ENCODE data around the gene PXK. TPM values are rescaled to one million over a fixed set of nuclear protein-coding genes. Genes with fewer than 3 reads are reported as not detected.

The PXK gene
- total and polyA plus RNA-seq, 4 donors = 6.8 to 32.6 (median 16.4) TPM

DNA sequence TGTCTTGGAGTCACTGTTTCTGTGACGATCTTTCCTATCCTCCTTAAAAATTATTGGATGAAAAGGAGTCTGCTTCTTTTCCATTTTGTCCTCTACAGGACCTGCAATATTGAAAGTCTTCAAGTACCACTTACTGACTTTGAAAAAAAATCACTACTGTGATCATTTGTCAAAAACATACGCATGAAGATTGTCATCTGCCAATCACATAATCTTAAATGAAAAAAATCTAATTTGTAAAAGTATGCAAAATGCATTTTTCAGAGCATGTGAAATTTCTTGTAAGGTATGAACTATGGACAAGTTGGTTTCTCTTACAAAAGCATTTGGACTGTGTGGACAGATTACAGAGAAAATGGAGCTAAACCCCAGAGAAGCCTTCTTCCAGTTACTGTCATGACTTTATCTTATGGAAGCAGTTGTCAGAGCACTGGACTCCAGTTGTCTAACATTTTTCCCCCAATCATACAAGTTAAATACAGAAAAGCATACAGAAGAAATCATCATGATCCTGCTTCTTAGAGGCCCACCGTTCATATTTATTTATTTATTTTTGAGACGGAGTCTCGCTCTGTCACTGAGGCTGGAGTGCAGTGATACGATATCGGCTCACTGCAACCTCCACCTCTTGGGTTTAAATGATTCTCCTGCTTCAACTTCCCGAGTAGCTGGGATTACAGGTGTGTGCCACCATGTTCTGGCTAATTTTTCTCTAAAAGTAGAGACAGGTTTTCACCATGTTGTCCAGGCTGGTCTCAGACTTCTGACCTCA, 3.4 kb upstream of the PXK start:
- no peaks in the 10 kb centered on the region for H3K27me3 ChIP-seq (ENCODE audit: control insufficient read depth in 1 of 2, insufficient read depth in 2 of 2, low read length in 1 of 2)
- ATAC-seq (ENCODE audit: low FRiP score) = no peak
- WGBS, 2 donors = 83 to 90% methylated on average over 8 of the region's 8 CpGs
- H3K9me3 ChIP-seq (ENCODE audit: control insufficient read depth, low read length) = no peaks in the 10 kb centered on the region
- no peak for DNase-seq
- H3K27ac ChIP-seq (ENCODE audit: low read depth in 1 of 2, low read length in 2 of 2) = no peak overlapping the region
- H3K4me1 ChIP-seq (ENCODE audit: control insufficient read depth in 1 of 2, insufficient read depth in 2 of 2, low read length in 2 of 2) = no peaks in the 10 kb centered on the region
- H3K36me3 ChIP-seq (ENCODE audit: control insufficient read depth in 1 of 2, insufficient read depth in 2 of 2, low read length in 1 of 2) = no peaks in the 10 kb centered on the region
- intact Hi-C loops (cut with DNase I) = no loop called here
- H3K4me3 ChIP-seq (ENCODE audit: low read length in 2 of 2) = no peak overlapping the region

DNA sequence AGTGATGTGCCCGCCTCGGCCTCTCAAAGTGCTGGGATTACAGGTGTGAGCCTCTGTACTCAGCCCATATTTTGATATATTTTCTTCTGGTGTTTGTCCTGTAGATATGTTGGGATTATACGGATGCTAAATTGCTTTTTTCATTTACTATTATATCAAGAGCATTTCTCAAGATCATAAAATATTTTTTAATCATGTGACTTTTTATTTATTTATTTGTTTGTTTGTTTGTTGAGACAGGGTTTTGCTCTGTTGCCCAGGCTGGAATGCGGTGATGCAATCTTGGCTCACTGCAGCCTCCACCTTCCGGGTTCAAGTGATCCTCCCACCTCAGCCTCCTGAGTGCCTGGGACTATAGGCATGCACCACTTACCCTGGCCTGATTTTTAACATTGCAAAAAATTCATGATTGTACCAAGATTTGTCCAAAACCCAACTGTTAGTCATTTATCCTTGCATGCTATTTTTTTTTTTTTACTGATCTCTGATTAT, 2.7 kb upstream of the PXK start:
- ATAC-seq (ENCODE audit: low FRiP score) = no peak
- no peak overlapping the region for H3K4me3 ChIP-seq (ENCODE audit: low read length in 2 of 2)
- WGBS, 2 donors = 94 to 95% methylated on average over 5 of the region's 5 CpGs
- no peaks in the 10 kb centered on the region for H3K9me3 ChIP-seq (ENCODE audit: control insufficient read depth, low read length)
- DNase-seq = no peak
- H3K27me3 ChIP-seq (ENCODE audit: control insufficient read depth in 1 of 2, insufficient read depth in 2 of 2, low read length in 1 of 2) = no peaks in the 10 kb centered on the region
- H3K4me1 ChIP-seq (ENCODE audit: control insufficient read depth in 1 of 2, insufficient read depth in 2 of 2, low read length in 2 of 2) = no peaks in the 10 kb centered on the region
- no peak overlapping the region for H3K27ac ChIP-seq (ENCODE audit: low read depth in 1 of 2, low read length in 2 of 2)
- intact Hi-C loops (cut with DNase I) = loop anchor here (5.0 kb wide), 2 partner anchors 82 to 87 kb away; no protein-coding TSS in a partner anchor
- no peaks in the 10 kb centered on the region for H3K36me3 ChIP-seq (ENCODE audit: control insufficient read depth in 1 of 2, insufficient read depth in 2 of 2, low read length in 1 of 2)

DNA sequence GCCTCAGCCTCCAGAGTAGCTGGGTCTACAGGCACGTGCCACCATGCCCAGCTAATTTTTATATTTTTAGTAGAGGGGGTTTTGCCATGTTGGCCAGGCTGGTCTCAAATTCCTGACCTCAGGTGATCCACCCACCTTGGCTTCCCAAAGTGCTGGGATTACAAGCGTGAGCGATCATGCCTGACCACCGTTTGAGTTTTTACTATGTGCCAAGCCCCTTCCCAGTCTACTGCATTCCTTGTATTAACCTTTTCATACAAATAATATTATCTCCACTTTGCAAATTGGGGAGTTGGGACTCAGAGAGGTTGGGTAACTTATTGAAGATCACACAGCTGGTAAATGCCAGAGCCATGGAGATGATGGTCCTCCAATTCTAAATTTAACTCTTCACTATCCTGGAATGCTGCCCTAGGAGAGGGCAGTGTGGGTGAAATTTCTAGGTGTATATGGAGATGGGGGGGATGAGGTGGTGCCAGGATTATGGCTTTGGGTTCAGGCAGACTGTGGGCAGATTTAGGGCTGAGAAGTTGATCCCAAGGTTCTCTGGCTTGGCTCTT, 1.0 kb upstream of the PXK start:
- WGBS, 2 donors = 56 to 58% methylated on average over 4 of the region's 4 CpGs
- no peaks in the 10 kb centered on the region for H3K27me3 ChIP-seq (ENCODE audit: control insufficient read depth in 1 of 2, insufficient read depth in 2 of 2, low read length in 1 of 2)
- H3K27ac ChIP-seq (ENCODE audit: low read depth in 1 of 2, low read length in 2 of 2) = no peak overlapping the region

DNA sequence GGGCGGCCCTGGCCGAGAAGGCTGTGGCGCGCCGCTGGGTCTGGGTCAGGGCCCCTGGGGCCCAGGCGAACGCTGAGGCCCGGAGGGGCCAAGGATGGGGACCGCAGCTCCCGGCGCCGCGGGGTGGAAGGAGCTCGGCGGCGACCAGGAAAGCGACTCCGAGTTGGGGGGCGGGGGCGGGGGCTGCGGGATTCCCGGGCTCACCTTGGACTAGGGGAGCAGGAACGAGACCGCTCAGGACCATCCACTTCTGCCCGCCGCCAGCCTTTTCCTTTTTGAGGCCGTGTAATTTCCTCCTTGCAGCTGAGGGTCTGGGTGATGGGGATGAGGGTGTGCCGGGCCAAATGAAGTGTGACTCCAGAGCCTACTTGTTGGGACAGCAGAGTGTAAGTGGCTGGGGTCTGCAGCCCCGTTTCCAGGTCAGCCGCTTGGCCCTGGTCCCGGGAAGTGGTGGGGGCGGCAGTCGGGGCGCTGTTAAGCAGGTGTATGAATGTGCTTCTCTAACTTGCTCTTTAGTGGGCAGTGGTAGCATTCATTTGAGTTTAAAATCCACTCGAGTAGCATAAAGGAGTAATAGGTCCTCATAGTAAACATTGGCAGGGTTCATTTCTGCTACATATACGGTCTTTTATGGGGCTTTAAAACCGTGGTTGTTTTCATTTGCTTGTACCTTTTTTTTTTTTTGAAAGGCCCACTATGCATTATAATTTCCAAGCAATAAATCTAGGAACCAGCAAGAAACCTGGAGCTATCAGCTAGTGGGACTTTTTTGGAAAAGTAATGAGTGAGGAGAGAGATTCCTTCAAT, 717 bp downstream of the PXK start:
- 0 to 1% methylated on average over 28 to 37 of the region's 37 CpGs for WGBS, 2 donors
- Histone ChIP-seq H3K27ac (ENCODE audit: low read depth in 1 of 2, low read length in 2 of 2) (no peak overlapping the region), H3K27me3 (ENCODE audit: control insufficient read depth in 1 of 2, insufficient read depth in 2 of 2, low read length in 1 of 2) (no peaks in the 10 kb centered on the region), H3K4me3 (ENCODE audit: low read length in 2 of 2) (peak overlapping the region; percentile 78 to 96), H3K36me3 (ENCODE audit: control insufficient read depth in 1 of 2, insufficient read depth in 2 of 2, low read length in 1 of 2) (no peaks in the 10 kb centered on the region), H3K9me3 (ENCODE audit: control insufficient read depth, low read length) (no peaks in the 10 kb centered on the region), H3K4me1 (ENCODE audit: control insufficient read depth in 1 of 2, insufficient read depth in 2 of 2, low read length in 2 of 2) (peaks cover 0 to 7% of the 10 kb centered on the region in 2 donors)
- ATAC-seq (ENCODE audit: low FRiP score) = peak; percentile 25
- peak in 1 of 2 donors; percentile 75 for DNase-seq
- intact Hi-C loops (cut with DNase I) = loop anchor here (2.0 to 5.0 kb wide), 4 partner anchors 79 to 161 kb away; partner anchors contain the start of gene KCTD6 (in 1 of the 2)

More for the DNA sequence above, 1.0 kb upstream of the PXK start:
- ATAC-seq (ENCODE audit: low FRiP score) (no peak), DNase-seq (no peak)
- intact Hi-C loops (cut with DNase I) = loop anchor here (2.0 to 5.0 kb wide), 4 partner anchors 81 to 163 kb away; partner anchors contain the start of gene KCTD6 (in 1 of the 2)
- H3K36me3 ChIP-seq (ENCODE audit: control insufficient read depth in 1 of 2, insufficient read depth in 2 of 2, low read length in 1 of 2) = no peaks in the 10 kb centered on the region
- peaks cover 0 to 7% of the 10 kb centered on the region in 2 donors for H3K4me1 ChIP-seq (ENCODE audit: control insufficient read depth in 1 of 2, insufficient read depth in 2 of 2, low read length in 2 of 2)
- no peaks in the 10 kb centered on the region for H3K9me3 ChIP-seq (ENCODE audit: control insufficient read depth, low read length)
- no peak overlapping the region for H3K4me3 ChIP-seq (ENCODE audit: low read length in 2 of 2)

DNA sequence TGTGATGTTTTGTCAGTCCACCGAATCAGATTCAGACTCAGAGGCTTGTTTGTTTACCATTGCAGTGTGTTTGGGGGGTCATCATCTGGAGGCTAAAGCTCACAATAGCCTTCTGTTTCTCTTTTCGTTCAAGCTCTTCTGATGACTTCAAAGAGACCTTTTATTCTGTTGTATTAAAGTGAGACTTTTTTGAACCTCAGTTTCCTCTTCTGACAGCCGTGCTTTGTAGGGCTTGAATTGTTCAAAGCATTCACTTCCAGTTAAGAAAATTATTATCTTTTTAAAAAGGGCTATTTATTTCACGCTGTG, 1.3 kb downstream of the PXK start:
- no peaks in the 10 kb centered on the region for H3K9me3 ChIP-seq (ENCODE audit: control insufficient read depth, low read length)
- peak overlapping the region; percentile 78 to 96 for H3K4me3 ChIP-seq (ENCODE audit: low read length in 2 of 2)
- no peaks in the 10 kb centered on the region for H3K36me3 ChIP-seq (ENCODE audit: control insufficient read depth in 1 of 2, insufficient read depth in 2 of 2, low read length in 1 of 2)
- DNase-seq (no peak), ATAC-seq (ENCODE audit: low FRiP score) (no peak)
- no peak overlapping the region for H3K27ac ChIP-seq (ENCODE audit: low read depth in 1 of 2, low read length in 2 of 2)
- intact Hi-C loops (cut with DNase I) = loop anchor here (5.0 kb wide), 2 partner anchors 78 to 83 kb away; no protein-coding TSS in a partner anchor
- no peaks in the 10 kb centered on the region for H3K27me3 ChIP-seq (ENCODE audit: control insufficient read depth in 1 of 2, insufficient read depth in 2 of 2, low read length in 1 of 2)
- WGBS, 2 donors = 32 to 42% methylated on average over 4 of the region's 4 CpGs
- H3K4me1 ChIP-seq (ENCODE audit: control insufficient read depth in 1 of 2, insufficient read depth in 2 of 2, low read length in 2 of 2) = peaks cover 0 to 7% of the 10 kb centered on the region in 2 donors

DNA sequence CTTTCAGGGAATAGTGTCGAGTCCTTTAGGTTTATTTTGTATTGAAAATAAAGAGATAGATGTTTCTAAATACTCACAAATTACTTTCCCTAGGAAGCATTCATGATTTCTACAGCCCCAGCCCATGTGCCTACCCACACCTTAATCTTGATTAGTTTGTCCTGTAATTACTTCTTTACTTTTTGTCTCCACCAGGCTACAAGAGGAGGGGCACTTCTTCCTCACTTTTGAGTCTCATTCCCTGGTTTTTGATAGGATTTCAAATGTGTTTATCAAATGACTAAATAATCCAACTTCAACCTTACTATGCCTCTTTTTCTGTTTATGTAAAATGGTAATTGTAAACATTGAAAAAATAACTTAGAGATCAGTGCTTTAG, 1.8 kb downstream of the PXK start:
- no peaks in the 10 kb centered on the region for H3K36me3 ChIP-seq (ENCODE audit: control insufficient read depth in 1 of 2, insufficient read depth in 2 of 2, low read length in 1 of 2)
- peak overlapping the region in 1 of 2 donors; percentile 78 for H3K4me3 ChIP-seq (ENCODE audit: low read length in 2 of 2)
- no peaks in the 10 kb centered on the region for H3K9me3 ChIP-seq (ENCODE audit: control insufficient read depth, low read length)
- no peak for ATAC-seq (ENCODE audit: low FRiP score)
- no peak for DNase-seq
- 89 to 95% methylated on average over 1 of the region's 1 CpG for WGBS, 2 donors
- H3K27ac ChIP-seq (ENCODE audit: low read depth in 1 of 2, low read length in 2 of 2) = no peak overlapping the region
- intact Hi-C loops (cut with DNase I) = loop anchor here (5.0 kb wide), 2 partner anchors 78 to 83 kb away; no protein-coding TSS in a partner anchor
- peaks cover 0 to 7% of the 10 kb centered on the region in 2 donors for H3K4me1 ChIP-seq (ENCODE audit: control insufficient read depth in 1 of 2, insufficient read depth in 2 of 2, low read length in 2 of 2)
- H3K27me3 ChIP-seq (ENCODE audit: control insufficient read depth in 1 of 2, insufficient read depth in 2 of 2, low read length in 1 of 2) = no peaks in the 10 kb centered on the region

- no peak overlapping the region for H3K27ac ChIP-seq (ENCODE audit: low read depth in 1 of 2, low read length in 2 of 2)
- no peak overlapping the region for H3K4me3 ChIP-seq (ENCODE audit: low read length in 2 of 2)
- 29 to 31% methylated on average over 1 of the region's 1 CpG for WGBS, 2 donors
- intact Hi-C loops (cut with DNase I) = no loop called here
- DNase-seq (no peak), ATAC-seq (ENCODE audit: low FRiP score) (no peak)
- no peaks in the 10 kb centered on the region for H3K36me3 ChIP-seq (ENCODE audit: control insufficient read depth in 1 of 2, insufficient read depth in 2 of 2, low read length in 1 of 2)
- H3K9me3 ChIP-seq (ENCODE audit: control insufficient read depth, low read length) = no peaks in the 10 kb centered on the region
- H3K4me1 ChIP-seq (ENCODE audit: control insufficient read depth in 1 of 2, insufficient read depth in 2 of 2, low read length in 2 of 2) = peaks cover 0 to 7% of the 10 kb centered on the region in 2 donors
- H3K27me3 ChIP-seq (ENCODE audit: control insufficient read depth in 1 of 2, insufficient read depth in 2 of 2, low read length in 1 of 2) = no peaks in the 10 kb centered on the region
Measured at GRCh38 chr3:58335652-58335947, 2.9 kb downstream of the PXK start.

- DNase-seq = no peak
- no peaks in the 10 kb centered on the region for H3K36me3 ChIP-seq (ENCODE audit: control insufficient read depth in 1 of 2, insufficient read depth in 2 of 2, low read length in 1 of 2)
- ATAC-seq (ENCODE audit: low FRiP score) = no peak
- no peak overlapping the region for H3K4me3 ChIP-seq (ENCODE audit: low read length in 2 of 2)
- WGBS, 2 donors = 98 to 100% methylated on average over 3 of the region's 3 CpGs
- no peaks in the 10 kb centered on the region for H3K9me3 ChIP-seq (ENCODE audit: control insufficient read depth, low read length)
- intact Hi-C loops (cut with DNase I) = no loop called here
- no peaks in the 10 kb centered on the region for H3K27me3 ChIP-seq (ENCODE audit: control insufficient read depth in 1 of 2, insufficient read depth in 2 of 2, low read length in 1 of 2)
- peaks cover 0 to 7% of the 10 kb centered on the region in 2 donors for H3K4me1 ChIP-seq (ENCODE audit: control insufficient read depth in 1 of 2, insufficient read depth in 2 of 2, low read length in 2 of 2)
- H3K27ac ChIP-seq (ENCODE audit: low read depth in 1 of 2, low read length in 2 of 2) = no peak overlapping the region
Measured at GRCh38 chr3:58336135-58336882, 3.6 kb downstream of the PXK start.
